ENCODE measurements around the gene TESK1.
"Not testable (repeated sequence)": the region's sequence is repeated elsewhere in the genome, so short reads cannot be mapped to it uniquely, and the experiment has no call there.

Gene TESK1

DNA sequence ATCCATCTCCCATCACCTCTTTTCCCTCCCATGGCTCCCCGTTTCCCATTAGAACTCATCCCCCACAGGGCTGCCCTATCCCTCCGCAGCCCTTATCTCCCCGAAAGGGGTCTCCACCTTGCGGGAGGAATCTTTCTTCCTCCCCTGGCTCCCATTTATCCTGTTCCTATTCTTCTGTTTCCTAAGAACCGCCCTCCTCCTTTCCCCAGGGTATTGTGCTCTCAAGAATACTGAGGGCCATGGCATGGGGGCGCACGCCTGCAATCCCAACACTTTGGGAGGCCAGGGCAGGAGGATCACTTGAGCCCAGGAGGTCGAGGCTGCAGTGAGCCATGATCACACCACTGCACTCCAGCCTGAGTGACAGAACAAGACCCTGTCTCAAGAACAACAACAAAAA, 12.5 kb downstream of the TESK1 start:
- no peak for DNase-seq

DNA sequence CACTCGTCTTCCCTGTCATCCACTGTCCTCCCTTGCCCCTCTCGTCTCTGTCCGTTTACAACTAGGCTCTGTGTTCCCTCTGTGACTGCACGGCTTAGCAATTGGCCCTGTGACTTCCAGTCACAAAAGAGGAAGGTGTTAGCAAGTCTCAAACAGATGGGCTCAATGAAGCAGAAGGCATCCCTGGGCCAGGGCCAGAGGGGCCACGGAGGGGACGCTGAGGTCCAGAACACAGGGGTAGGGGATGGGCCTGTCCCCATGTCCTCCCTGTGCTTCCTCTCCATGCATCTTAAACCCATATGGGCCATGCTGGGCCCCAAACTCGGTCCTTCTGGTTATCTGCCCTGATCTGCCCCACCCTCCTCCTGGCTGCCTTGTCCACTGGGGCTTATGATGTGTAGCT, 13.3 kb downstream of the TESK1 start, which contains the start of gene CD72:
TSS of gene CD72 (minus strand) at position 89 of the 403 bp plus-strand sequence. CDS start 110 bp downstream, outside the sequence.
- no peak for DNase-seq

DNA sequence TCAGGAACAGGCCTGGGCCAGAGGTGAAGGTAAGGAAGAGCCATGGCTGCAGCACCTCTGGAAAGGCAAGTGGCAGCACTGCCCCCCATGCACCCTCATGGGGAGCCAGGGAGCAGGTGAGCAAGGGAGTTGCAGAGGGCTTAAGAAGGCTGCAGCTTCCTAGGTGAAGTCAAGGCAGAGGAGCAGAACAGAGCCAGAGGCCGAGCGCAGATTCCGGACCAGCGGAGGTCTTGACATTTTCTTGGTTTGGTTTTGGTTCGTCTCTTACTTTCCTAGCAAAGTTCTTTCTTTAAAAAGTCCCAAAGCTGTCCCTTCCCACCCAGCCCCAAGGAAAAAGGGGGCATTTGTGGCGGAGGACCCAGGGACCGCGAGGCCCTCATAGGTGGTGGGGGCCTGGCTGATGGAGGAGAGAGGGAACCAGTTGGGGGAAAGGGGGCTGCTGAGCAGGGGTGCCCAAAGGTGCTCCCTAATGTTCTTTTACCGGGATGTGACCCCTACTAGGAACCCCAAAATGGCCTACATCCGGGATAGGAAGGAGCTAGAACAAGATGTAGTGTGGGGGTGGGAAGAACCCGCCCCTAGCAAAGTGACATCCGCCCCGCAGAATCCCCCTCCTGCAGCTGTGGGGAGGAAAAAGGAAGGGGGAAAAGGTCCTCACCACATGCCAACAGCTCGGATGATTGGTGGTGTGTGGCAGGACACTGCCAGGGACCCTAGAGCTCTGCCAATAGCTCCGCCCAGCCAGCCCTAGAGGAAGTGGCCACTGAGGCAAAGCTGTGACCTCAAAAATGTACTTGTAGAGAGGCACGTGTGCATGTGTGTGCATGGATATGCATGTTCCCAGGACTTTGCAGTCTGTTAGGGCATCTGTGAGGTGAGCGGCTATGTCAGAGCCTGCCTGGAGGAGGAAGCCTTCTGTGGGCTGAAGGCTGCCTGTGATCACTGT, 14.1 kb downstream of the TESK1 start:
- DNase-seq, result no peak

DNA sequence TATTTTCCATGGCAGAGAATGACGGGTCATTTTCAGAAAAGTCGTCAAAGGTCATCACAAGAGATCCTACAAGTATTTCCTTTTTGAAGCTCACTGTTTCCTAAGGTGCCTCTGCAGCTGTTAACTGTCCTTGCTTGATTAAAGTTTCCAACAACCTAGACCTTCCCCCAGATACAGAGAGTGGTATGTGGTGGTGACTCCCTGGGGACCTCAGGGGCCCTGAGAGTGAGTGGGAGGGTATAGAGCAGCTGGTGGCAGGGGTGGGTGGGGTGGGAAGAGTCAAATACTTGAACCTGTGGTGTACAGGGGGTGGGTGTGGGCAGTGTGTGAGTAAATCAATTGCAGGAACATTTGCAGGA, 14.7 kb downstream of the TESK1 start:
- no peak for DNase-seq

DNA sequence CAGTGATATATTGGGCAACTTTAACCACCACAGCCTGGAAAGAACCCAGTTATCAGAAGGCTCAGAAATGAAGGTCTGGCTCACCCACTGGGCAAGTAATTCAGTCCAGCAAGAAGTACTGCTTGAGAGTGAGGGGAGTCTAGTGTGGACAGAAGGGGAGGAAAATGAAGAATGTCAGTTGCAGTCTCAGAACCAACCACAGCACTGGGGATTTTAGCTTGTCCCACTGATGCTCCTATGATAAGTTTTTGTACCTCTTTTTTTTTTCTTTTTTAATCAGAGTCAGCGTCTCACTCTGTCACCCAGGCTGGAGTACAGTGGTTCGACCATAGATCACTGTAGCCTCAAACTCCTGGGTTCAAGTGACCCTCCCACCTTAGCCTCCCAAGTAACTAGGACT, 22.5 kb downstream of the TESK1 start:
- DNase-seq, result no peak

DNA sequence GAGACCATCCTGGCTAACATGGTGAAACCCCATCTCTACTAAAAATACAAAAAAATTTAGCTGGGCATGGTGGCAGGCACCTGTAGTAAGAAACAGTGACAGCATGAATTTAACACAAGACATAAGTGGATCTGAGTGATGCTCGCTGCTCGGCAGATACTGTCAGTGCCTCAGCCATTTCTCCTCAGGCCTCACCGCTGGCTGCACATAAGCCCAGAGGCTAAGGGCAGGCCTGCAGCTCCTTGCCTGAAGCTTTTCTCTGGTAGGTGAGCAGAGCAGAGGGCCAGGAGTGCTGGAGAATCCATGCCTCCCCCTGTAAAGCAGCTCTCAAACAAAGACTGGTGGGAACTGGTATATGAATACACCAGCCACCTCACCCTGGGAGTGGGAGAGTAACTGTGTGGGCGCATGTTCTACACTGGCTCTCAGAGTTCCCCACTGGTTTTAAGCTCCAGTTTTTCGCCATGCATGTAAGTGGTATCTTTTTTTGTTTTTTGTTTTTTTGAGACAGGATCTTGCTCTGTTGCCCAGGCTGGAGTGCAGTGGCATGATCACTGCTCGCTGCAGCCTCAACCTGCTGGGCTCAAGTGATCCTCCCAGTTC, 23.4 kb downstream of the TESK1 start:
- no peak for DNase-seq

DNA sequence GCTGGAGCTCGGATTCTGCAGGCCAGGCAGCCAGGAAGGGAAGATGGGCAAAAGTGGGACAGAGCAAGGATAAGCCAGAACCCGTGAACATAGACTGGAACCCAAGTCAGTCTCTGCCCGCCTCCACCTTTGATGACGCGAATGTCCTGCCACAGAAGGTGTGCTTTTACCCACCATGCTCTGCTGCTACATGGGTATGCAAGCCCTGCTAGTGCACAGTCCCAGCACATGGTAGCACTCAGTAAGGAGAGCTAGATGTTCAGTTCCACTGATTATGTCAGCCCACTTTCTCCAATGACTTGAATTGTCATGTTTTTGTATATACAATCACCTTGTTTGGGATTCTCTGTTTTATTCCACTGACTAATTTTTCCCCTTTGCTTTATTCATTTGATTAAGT, 24.5 kb downstream of the TESK1 start:
- DNase-seq, result no peak

DNA sequence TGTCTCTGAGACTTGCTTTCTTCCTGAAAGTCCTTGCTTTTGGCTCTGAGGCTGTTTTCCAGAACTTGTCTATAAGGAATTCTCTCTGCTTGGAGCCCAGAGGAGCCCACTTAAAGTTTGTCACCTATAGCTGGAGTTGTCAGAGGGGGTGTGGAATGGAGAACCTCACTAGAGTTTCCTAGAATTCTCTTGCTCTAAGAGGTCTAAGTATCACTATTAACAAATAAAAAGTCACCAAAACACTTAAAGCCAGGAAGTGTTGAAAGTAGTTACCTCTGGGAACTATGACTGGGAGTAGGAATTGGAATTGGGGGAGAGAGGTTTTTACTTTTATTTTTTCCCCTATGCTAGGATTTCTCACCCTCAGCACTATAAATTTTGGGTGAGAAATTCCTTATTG, 30.7 kb downstream of the TESK1 start:
- DNase-seq, result no peak

DNA sequence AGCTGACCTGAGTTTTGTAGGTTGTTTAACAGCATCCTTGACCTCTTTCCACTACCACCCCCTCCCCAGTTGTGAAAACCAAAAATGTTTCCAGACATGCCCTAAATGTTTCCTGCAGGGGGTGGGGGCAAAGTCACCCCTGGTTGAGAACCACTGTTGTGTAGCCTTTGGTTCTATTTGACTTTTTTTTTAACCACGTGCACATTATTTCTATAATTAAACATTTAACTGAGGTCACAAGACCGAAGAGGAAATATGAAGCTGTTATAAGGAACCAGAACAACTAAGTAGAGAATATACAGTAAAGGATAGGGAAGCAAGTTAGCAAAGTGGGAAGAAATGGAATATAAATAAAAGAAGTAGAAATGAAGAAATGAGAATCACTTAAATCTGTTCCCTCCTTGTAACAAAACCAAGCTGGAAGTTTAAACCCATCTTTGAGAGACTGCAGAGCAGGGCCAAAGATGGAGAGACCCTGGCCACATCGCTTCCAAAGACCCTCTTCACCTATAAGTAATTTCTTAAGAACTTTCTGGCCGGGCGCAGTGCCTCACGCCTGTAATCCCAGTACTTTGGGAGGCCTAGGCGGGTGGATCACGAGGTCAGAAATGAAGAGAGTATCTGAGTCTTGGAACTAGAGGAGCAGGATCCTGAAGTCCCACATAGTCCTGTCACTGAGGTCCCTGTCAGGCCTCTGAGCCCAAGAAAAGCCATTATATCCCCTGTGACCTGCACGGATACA, 31.2 kb downstream of the TESK1 start:
- DNase-seq, result no peak

DNA sequence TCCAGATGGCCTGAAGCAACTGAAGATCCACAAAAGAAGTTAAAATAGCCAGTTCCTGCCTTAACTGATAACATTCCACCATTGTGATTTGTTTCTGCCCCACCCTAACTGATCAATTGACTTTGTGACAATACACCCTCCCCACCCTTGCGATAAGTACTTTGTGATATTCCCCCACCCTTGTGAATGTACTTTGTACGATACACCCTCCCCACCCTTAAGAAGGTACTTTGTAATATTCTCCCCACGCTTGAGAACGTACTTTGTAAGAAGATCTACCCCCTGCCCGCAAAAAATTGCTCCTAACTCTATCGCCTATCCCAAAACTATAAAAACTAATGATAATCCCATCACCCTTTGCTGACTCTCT, 31.8 kb downstream of the TESK1 start:
- DNase-seq, result not testable (repeated sequence)

DNA sequence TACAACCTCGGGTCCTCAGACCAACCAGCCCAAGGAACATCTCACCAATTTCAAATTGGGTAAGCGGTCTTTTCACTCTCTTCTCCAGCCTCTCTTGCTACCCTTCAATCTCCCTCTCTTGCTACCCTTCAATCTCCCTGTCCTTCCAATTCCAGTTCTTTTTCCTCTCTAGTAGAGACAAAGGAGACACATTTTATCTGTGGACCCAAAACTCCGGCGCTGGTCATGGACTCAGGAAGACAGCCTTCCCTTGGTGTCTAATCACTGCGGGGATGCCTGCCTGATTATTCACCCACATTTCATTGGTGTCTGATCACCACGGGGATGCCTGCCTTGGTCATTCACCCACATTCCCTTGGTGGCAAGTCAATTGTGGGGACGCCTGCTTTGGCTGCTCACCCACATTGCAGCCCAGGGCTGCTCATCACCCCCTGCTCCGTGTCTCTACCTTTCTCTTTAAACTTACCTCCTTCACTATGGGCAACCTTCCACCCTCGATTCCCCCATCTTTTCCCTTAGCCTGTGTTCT, 32.4 kb downstream of the TESK1 start:
- DNase-seq, result not testable (repeated sequence)

DNA sequence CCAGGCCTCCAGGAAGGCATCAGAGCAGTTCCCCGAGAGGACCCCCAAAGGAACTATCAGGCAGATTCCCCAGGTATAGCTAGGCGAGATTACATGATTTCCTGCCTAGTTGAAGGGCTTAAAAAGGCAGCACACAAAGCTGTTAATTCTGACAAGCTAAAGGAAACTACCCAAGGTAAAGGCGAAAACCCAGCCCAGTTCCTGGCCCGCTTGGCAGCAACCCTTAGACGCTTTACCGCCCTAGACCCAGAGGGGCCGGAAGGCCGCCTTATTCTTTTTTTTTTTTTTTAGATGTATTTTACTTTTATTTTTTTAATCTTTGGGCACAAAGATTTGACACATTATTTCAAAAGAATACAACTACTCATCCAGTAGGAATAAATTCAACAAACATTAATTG, 33.7 kb downstream of the TESK1 start:
- not testable (repeated sequence) for DNase-seq

DNA sequence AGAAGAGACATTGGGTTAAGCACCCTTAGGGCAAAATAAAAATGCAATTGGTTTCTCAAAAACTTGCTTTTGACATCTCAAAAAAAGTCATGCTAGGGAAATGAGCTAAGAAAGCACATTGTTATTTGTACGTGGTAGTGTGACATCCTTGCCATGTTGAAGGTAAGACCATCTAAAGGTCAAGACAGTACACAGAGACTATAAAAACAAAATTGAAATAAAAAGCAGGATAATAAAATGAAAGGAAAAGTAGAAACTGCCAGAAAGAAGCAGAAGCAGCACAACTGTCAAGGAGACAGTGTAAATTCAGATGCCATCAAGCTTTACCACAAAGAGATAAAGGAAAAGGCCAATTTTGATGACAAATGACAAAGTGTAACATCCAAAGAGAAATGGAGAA, 34.2 kb downstream of the TESK1 start:
- DNase-seq, result not testable (repeated sequence)

DNA sequence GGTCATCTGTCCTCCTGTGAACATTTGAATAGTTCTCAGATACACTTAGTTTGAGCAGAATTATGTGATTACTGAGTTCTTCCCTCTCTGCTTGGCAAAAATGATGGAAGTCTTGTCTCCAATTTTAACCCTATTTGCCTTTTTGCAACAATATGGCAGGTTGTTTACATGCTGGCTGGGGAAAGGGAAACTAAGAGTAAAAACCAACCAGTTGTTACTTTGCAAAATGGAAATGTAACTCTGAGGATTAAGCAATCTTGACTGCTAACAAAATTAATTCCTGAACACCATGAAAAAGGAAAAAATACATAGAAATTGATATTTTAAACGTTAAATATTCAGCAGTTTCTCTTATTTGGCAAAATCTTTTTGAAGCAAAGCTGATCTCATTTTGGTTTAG, 34.6 kb downstream of the TESK1 start:
- no peak for DNase-seq

DNA sequence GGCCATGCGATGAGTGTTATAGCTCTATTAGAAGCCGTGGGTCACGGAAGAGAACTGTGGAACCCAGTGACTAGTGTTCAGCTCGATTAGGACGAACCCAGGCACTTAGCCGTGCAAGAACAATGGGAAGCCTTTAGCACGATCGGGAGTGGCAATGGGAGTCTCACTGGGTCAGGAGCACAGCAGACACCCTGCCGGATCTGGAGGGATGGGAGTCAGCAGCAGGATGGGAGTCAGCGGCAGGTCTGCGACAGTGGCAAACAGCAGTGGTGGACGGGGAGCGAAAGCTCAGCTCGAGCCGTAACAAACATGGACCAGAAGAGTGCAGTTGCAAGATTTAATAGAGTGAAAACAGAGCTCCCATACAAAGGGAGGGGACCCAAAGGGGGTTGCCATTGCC, 35.4 kb downstream of the TESK1 start:
- not testable (repeated sequence) for DNase-seq

DNA sequence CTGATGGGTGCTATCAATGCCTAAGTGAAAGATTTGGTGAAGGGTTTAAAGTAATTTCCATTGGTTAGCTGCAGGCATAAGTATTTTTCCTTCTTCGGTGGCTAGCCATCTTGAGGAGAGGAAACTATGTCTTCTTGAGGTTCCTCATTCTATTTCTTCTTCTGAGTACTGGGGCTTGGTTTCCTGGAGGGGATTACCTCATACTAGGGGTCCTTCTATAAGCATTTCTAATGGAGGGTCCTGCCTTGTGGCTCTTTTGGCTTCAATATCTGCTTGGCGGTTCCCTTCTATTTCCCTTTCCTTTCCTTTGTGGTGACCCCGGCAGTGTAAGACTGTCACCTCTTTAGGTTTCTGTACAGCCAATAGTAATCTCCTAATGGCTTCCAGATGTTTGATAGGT, 36.4 kb downstream of the TESK1 start:
- DNase-seq, result not testable (repeated sequence)

DNA sequence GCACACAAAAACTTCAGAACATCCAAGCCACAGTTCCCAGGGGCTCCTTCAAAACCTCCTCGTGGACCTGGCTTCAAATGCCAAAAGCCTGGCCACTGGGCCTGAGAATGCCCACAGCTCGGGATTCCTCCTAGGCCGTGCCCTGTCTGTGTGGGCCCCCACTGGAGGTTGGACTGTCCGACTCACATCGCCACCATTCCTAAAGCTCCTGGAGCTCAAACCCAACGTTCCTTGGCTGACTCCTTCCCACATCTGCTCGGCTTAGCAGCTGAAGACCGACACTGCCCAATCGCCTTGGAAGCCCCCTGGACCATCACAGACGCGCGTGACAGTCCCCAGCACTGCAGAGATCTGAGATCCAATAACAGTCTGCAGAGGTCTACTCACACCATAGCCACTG, 38.0 kb downstream of the TESK1 start:
- DNase-seq, result no peak

DNA sequence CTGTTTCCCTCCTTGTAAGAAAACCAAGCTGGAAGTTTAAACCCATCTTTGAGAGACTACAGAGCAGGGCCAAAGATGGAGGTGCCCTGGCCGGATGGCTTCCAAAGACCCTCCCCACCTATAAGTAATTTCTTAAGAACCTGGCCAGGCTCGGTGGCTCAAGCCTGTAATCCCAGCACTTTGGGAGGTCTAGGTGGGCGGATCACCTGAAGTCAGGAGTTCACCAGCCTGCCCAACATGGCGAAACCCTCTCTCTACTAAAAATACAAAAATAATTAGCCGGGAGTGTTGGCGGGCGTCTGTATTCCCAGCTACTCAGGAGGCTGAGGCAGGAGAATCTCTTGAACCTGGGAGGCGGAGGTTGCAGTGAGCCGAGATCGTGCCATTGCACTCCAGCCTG, 40.7 kb downstream of the TESK1 start:
- DNase-seq, result not testable (repeated sequence)

DNA sequence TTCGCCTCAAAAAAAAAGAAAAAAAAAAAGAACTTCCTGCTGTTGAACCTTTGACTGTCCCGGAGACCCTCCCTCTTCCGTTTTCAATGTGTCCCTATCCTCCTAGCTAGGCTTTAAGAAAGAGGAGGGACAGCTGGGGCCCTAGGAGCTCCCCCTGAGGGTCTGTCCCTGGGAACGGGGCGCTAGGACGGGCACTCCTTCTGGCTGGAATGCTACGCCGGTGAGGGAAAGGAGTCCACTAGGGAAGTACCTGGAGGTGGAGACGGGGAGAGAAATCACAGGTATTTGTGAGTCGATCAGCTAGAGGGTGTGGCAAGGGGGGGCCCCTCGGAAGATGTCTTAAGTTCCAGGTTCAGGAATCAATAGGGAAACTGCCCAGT, 41.1 kb downstream of the TESK1 start:
- DNase-seq, result peak; percentile 59

DNA sequence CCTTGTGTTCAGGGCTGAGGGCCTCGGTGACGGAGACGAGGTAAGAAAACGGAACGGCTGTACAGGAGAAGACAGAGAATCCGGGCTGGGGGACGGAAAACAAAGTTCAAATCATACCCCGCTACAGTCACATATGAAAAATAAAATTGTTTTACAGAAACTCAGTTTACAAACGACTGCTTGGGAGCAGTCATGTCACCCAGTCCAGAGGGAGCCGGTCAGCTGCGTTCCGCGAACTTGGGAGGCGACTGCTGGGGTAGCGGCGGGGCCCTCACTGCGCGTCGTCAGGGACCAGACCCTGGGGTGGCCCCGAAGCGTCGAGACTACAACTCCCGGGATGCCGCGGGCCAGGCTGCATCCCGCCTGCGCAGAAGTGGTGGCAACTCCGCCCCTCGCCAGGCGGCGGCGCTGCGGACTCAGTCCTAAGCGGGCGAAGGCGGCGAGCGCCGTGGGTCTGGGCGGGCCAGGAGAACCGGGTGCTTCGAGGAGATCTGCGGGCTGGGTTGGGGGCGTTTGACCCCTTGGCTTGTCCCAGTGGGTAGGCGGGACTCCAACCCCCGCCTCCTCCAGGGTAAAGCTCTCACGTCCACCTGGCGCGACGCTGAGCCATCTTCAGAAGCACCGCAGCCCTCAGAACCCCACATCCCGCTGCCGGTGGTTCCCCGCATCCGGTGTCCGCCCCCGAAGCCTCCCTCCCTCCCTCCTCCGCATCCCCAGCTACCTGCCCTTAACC, 41.6 kb downstream of the TESK1 start:
- peak; percentile 80 for DNase-seq

DNA sequence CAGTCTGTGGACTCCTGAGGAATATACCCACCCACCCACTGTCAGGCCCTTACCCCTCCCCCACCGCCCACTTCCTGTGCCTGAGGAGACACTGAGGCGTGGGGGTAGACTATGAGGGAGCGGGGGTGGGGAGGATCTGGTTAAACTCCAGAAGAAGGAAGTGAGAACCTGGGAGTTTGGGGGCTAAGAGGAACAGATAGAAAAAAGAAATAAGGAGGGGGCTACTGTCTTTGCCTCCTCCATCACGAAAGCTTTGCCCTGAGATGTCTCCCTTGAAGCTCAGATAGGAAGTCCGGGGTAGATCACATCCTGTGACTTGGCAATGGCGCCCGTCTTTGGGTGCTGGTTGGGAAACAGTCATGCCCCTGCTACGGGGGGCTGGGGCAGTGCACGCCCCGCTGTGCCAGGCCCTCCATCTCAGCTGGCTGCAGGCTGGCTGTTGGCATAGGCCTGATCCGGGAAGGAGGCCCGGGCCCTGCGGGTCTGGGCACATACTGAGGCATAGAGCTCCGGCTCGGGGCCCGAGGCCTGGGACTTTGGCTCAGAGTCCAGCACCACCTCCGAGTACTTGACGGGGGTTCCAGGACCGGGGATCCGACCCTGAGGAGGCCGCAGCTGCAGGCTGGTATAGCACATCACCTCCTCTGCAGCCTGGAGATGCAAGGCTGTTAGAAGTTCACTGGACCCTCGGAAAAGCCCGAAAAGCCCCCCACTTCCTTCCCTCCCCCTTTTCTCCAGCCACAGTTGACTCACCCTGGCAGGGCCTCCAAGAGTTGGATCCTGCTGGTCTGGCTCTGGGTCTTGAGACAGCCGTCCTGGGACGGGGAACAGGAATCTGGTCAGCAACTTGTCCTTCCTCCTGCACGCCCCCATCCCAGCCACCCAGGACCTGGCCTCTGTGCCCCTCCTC, 44.6 kb downstream of the TESK1 start:
- DNase-seq, result no peak
